Right lobe of liver (tissue), 4 donors: ENCODE results near the gene BRSK2.

ENCODE experiments used
- CTCF ChIP-seq, 4 donors: fragments of 200-600 bp in 3 of 4; fragments of 450-650 bp in 1 of 4; IDR thresholded peaks; one replicate each; pipeline versions ENCODE4 v1.5.1 to v1.8.0; 2016 to 2022; ENCODE audit warnings: antibody characterized with exemption in 4 of 4, mild to moderate bottlenecking in 2 of 4
- POLR2A ChIP-seq: fragments of 450-650 bp; IDR thresholded peaks from one replicate; pipeline ENCODE4 v1.6.1; 2017; ENCODE audit warnings: antibody characterized with exemption, mild to moderate bottlenecking
- donor health status: DM: no; HTN: no; CAD: no.
- donor health status: DM: no; HTN: no; CAD: no.
- donor health status: DM: no; HTN: yes; CAD: no.

DNA sequence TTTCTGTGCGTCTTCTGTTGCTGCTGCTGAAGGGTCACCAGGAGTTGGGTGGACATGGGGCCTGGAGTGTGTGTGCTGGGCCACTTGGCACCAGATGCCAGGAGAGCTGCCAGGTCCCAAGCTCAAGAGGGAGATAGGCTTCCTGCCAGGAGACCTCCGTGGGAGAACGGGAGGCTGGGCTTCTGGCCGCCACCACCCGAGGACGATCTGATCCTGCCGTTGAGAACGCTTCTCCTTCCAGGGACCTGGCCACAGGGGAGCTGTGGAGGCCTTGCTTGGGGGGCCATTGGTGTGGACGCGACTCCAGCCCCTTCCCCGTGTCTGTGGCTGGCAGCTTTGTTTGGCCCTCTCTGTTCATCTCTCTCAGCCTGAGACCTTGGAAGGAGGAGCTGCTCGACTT is 2.4 kb downstream of the BRSK2 start:
- TF ChIP-seq CTCF (IDR thresholded peaks at IDR 0.05): no peak
- TF ChIP-seq POLR2A: no peak
